HepG2 (cell line): ENCODE results near the gene ZDHHC19. TPM values are rescaled to one million over a fixed set of nuclear protein-coding genes. Genes with fewer than 3 reads are reported as not detected.

Experiments used
- ATAC-seq: fragments of 200-7000 bp; cut with Tn5 transposase; 3 replicates; pipeline ENCODE4 v1.9.1; 2020; ENCODE audit warnings: mild to moderate bottlenecking, moderate library complexity
- BruUV-seq: library from RNA; stranded (reverse); fragments of 400-500 nt; replicated peaks from 2 replicates; lab custom pipeline; 2021; lab: Mats Ljungman, UMichigan
- CTCF ChIA-PET: fragments of 300-600 bp; formaldehyde crosslinking; extraction: SDS; loops from one replicate; lab custom pipeline; 2021; ENCODE audit warnings: low total read pairs, inconsistent platforms, low intra/inter-chr PET ratio; lab: Yijun Ruan, JAX
- POLR2A ChIA-PET: fragments of 350-600 bp; sonication (Branson Sonifier 250); formaldehyde crosslinking; loops from one replicate; lab custom pipeline; 2020; ENCODE audit warnings: antibody characterized with exemption, inconsistent platforms; lab: Yijun Ruan, JAX
- DNase-seq: peaks from one replicate; pipeline ENCODE4 v3.0.0-alpha.2; 2015; ENCODE audit warnings: low spot score
- FAIRE-seq: peaks from 3 replicates; lab custom pipeline; 2011; peaks lifted over from hg19 to GRCh38; lab: Jason Lieb, UNC
- H2AFZ ChIP-seq: one replicate; pipeline ENCODE4 v1.6.1; 2011; ENCODE audit warnings: low read length, inconsistent platforms
- H3K27ac ChIP-seq: fragments of 300-600 bp; 3 replicates; pipeline ENCODE4 v1.8.0; 2011; ENCODE audit warnings: mixed run types, mild to moderate bottlenecking, mixed read lengths, low read length, inconsistent platforms; ENCODE audit not compliant: insufficient read depth; ENCODE audit errors: extremely low read length
- H3K27me3 ChIP-seq, 2 experiments: fragments of 200-600 bp in 1 of 2; 2 replicates in 1 of 2; 3 replicates in 1 of 2; pipeline versions ENCODE4 v1.6.0 to v1.8.0; 2011; ENCODE audit warnings: low read length in 2 of 2, mild to moderate bottlenecking in 2 of 2, moderate library complexity in 2 of 2, inconsistent platforms in 1 of 2; ENCODE audit not compliant: insufficient read depth in 2 of 2, control insufficient read depth in 1 of 2
- H3K36me3 ChIP-seq, 2 experiments: fragments of 200-600 bp in 1 of 2; replicated peaks in 1 of 2; 2 replicates in 1 of 2; 3 replicates in 1 of 2; pipeline versions ENCODE4 v1.5.1 to v1.8.0; 2011; ENCODE audit warnings: low read length in 2 of 2, inconsistent platforms in 1 of 2; ENCODE audit not compliant: insufficient read depth in 2 of 2, control insufficient read depth in 1 of 2
- H3K4me1 ChIP-seq: 2 replicates; pipeline ENCODE4 v1.5.1; 2012; ENCODE audit warnings: low read length, inconsistent platforms; ENCODE audit not compliant: insufficient read depth
- H3K4me2 ChIP-seq: 2 replicates; pipeline ENCODE4 v1.6.0; 2011; ENCODE audit warnings: low read depth, low read length, inconsistent platforms
- H3K4me3 ChIP-seq, 3 experiments: fragments of 200-600 bp in 1 of 3; sonication (generic), shearing (Covaris generic) in 1 of 3; replicated peaks in 1 of 3; 2 replicates each; pipeline ENCODE4 v1.5.1; 2011 to 2016; ENCODE audit warnings: low read length in 3 of 3, inconsistent platforms in 2 of 3, low read depth in 2 of 3, mild to moderate bottlenecking in 2 of 3, control low read depth in 1 of 3, mixed read lengths in 1 of 3; ENCODE audit not compliant: insufficient read depth in 1 of 3
- H3K79me2 ChIP-seq: one replicate; pipeline ENCODE4 v1.6.1; 2011; ENCODE audit warnings: low read length, inconsistent platforms; ENCODE audit not compliant: insufficient read depth
- H3K9ac ChIP-seq: 2 replicates; pipeline ENCODE4 v1.6.0; 2011; ENCODE audit warnings: mild to moderate bottlenecking, low read depth, low read length, inconsistent platforms; ENCODE audit not compliant: insufficient read depth
- H3K9me3 ChIP-seq: 2 replicates; pipeline ENCODE4 v1.5.1; 2012; ENCODE audit warnings: mild to moderate bottlenecking, low read length
- H4K20me1 ChIP-seq: 2 replicates; pipeline ENCODE4 v1.6.0; 2011; ENCODE audit warnings: inconsistent platforms, mild to moderate bottlenecking, low read length, moderate library complexity; ENCODE audit not compliant: insufficient read depth
- ATAD3A ChIP-seq: sonication (generic); formaldehyde crosslinking; IDR thresholded peaks from 2 replicates; pipeline ENCODE4 v1.4.0; 2020; ENCODE audit warnings: missing genetic modification reagents
- ATRX ChIP-seq: sonication (generic); formaldehyde crosslinking; IDR thresholded peaks from 2 replicates; pipeline ENCODE4 v1.4.0; 2020; ENCODE audit warnings: missing genetic modification reagents, borderline replicate concordance
- DMAP1 ChIP-seq: IDR thresholded peaks from 2 replicates; pipeline ENCODE4 v1.6.1; 2016
- DNMT3B ChIP-seq: conservative IDR thresholded peaks from 2 replicates; pipeline ENCODE4 v1.6.1; 2016; ENCODE audit warnings: missing biosample characterization, control low read depth
- ERF ChIP-seq: IDR thresholded peaks from 2 replicates; pipeline ENCODE4 v1.6.1; 2018; ENCODE audit warnings: missing biosample characterization, missing genetic modification reagents
- ESRRA ChIP-seq: sonication (generic); formaldehyde crosslinking; IDR thresholded peaks from 2 replicates; pipeline ENCODE4 v1.5.1; 2020; ENCODE audit warnings: mild to moderate bottlenecking, low read depth, missing genetic modification reagents
- ETV6 ChIP-seq: sonication (generic); formaldehyde crosslinking; conservative IDR thresholded peaks from 2 replicates; pipeline ENCODE4 v1.4.0; 2020; ENCODE audit warnings: missing genetic modification reagents
- FLYWCH1 ChIP-seq: sonication (generic); formaldehyde crosslinking; IDR thresholded peaks from 2 replicates; pipeline ENCODE4 v1.8.1; 2023; ENCODE audit warnings: mild to moderate bottlenecking, missing genetic modification reagents
- KAT7 ChIP-seq: IDR thresholded peaks from 2 replicates; pipeline ENCODE4 v1.6.1; 2018; ENCODE audit warnings: borderline replicate concordance, missing compliant biosample characterization
- MBD4 ChIP-seq: IDR thresholded peaks from 2 replicates; pipeline ENCODE4 v1.6.1; 2012; ENCODE audit warnings: low read length, inconsistent platforms, borderline replicate concordance
- MTF1 ChIP-seq: sonication (generic); formaldehyde crosslinking; IDR thresholded peaks from 2 replicates; pipeline ENCODE4 v1.5.0; 2020; ENCODE audit warnings: missing genetic modification reagents
- SAP130 ChIP-seq: IDR thresholded peaks from 2 replicates; pipeline ENCODE4 v1.6.1; 2016; ENCODE audit warnings: low read depth
- TGIF2 ChIP-seq: IDR thresholded peaks from 2 replicates; pipeline ENCODE4 v1.6.1; 2016; ENCODE audit warnings: control low read depth, missing compliant biosample characterization
- ZFP36L2 ChIP-seq: sonication (generic); formaldehyde crosslinking; IDR thresholded peaks from 2 replicates; pipeline ENCODE4 v1.4.0; 2020; ENCODE audit warnings: missing genetic modification reagents
- ZKSCAN1 ChIP-seq: fragments of 150-350 bp; IDR thresholded peaks from 2 replicates; pipeline ENCODE4 v1.6.1; 2014; ENCODE audit warnings: low read length
- ZKSCAN5 ChIP-seq: sonication (generic); formaldehyde crosslinking; IDR thresholded peaks from 2 replicates; pipeline ENCODE4 v1.5.1; 2020; ENCODE audit warnings: mild to moderate bottlenecking, missing genetic modification reagents
- ZMYM2 ChIP-seq: sonication (generic); formaldehyde crosslinking; IDR thresholded peaks from 2 replicates; pipeline ENCODE4 v1.8.0; 2022; ENCODE audit warnings: mild to moderate bottlenecking, missing genetic modification reagents
- ZNF121 ChIP-seq: sonication (generic); formaldehyde crosslinking; IDR thresholded peaks from 2 replicates; pipeline ENCODE4 v1.5.0; 2020; ENCODE audit warnings: mild to moderate bottlenecking, missing genetic modification reagents
- ZNF501 ChIP-seq: sonication (generic); formaldehyde crosslinking; IDR thresholded peaks from 2 replicates; pipeline ENCODE4 v1.5.1; 2020; ENCODE audit warnings: mild to moderate bottlenecking, moderate library complexity, missing genetic modification reagents
- ZNF724P ChIP-seq: sonication (generic); formaldehyde crosslinking; IDR thresholded peaks from 2 replicates; pipeline ENCODE4 v1.8.0; 2022; ENCODE audit warnings: missing genetic modification reagents, borderline replicate concordance
- WGBS: methylation state at CpG from one replicate; pipeline ENCODE4 v1.1.6; 2017; ENCODE audit warnings: low lambda C conversion rate; 5-methylcytosine and 5-hydroxymethylcytosine counted together
- in situ Hi-C: cut with HindIII; loops from 2 replicates; pipeline ENCODE4 v1.10.0; 2017; ENCODE audit warnings: low pct_unique_long_range_greater_than_20kb; ENCODE audit not compliant: extremely low pct_ligation_motif_present
- intact Hi-C: fragments of 100-400 bp; cut with micrococcal nuclease; formaldehyde crosslinking; loops from one replicate; pipeline ENCODE4 v1.10.0; 2022; ENCODE audit not compliant: unreplicated experiment
- polyA plus RNA-seq, 8 experiments: library from polyadenylated mRNA; depleted of rRNA in 3 of 8; stranded (reverse) in 7 of 8; unstranded in 1 of 8; fragments of >200 nt; fragmentation: Illumina TruSeq in 4 of 8; extraction: Trizol in 4 of 8; gene quantifications; 2 replicates each; pipeline versions ENCODE4 v1.2.1 to v1.2.3, GENCODE V29; 2011 to 2016; ENCODE audit warnings: low read depth in 4 of 8, missing spikeins in 1 of 8, mixed read lengths in 1 of 8; ENCODE audit not compliant: insufficient read depth in 1 of 8
- total RNA-seq, 5 experiments: library from RNA; depleted of rRNA; stranded (reverse); fragments of >200 nt; fragmentation: Illumina TruSeq; extraction: Trizol; gene quantifications; 2 replicates each; pipeline ENCODE4 v1.2.3, GENCODE V29; 2016; ENCODE audit warnings: low read depth in 1 of 5
- TF ChIP-seq, protein P1 (sequence below): sonication (generic); formaldehyde crosslinking; IDR thresholded peaks from 2 replicates; pipeline ENCODE4 v1.4.0; 2020; ENCODE audit warnings: mild to moderate bottlenecking, missing genetic modification reagents
- TF ChIP-seq, protein P2 (sequence below): sonication (generic); formaldehyde crosslinking; IDR thresholded peaks from 2 replicates; pipeline ENCODE4 v1.4.0; 2020; ENCODE audit warnings: missing genetic modification reagents
- TF ChIP-seq, protein P3 (sequence below): sonication (generic); formaldehyde crosslinking; IDR thresholded peaks from 2 replicates; pipeline ENCODE4 v1.5.0; 2020; ENCODE audit warnings: missing genetic modification reagents

The ZDHHC19 gene
- total and polyA plus RNA-seq, 2 of the 13 experiments (the other 11 are each of a cell fraction or from before 2014, with no cell fraction given): 0.22 to 0.53 TPM

DNA sequence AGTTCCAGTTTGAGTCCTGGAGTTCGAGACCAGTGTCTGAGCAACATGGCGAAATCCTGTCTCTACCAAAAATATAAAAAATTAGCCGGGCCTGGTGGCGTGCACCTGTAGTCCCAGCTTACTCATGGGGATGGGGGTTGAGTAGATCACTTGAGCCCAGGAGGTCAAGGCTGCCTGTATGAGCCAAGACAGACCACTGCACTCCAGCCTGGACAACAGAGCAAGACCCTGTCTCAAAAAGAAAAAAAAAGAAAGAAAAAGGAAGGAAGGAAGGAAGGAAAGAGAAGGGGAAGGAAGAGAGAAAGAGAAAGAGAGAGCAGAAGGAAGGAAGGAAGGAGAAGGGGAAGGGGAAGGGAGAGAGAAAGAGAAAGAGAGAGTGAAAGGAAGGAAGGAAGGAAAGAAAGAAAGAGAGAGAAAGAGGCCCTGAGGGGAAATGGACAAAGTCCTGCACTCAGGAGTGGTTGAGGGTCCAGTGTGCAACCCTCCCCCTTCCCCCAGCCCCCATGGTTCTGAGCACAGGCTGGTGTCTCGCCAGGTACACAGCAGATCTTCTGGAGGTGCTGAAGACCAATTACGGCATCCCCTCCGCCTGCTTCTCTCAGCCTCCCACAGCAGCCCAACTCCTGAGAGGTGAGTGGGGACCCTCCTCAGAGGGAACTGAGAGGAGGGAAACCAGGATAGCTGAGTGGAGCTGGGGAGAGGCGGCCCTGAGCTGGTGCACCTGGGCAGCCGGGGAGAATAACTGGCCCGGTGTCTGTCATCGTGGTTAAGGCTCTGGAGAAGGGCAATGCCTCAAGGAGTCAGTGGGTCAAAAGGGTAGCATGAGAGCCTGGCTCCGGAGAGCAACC is 6.3 kb upstream of the ZDHHC19 start (continued):
- 0 out of 2 replicates have a peak, but pooled peaks have one; percentile 49 for TF ChIP-seq ZNF724P (CRISPR knock-in tag)
- TF ChIP-seq, protein P1, sequence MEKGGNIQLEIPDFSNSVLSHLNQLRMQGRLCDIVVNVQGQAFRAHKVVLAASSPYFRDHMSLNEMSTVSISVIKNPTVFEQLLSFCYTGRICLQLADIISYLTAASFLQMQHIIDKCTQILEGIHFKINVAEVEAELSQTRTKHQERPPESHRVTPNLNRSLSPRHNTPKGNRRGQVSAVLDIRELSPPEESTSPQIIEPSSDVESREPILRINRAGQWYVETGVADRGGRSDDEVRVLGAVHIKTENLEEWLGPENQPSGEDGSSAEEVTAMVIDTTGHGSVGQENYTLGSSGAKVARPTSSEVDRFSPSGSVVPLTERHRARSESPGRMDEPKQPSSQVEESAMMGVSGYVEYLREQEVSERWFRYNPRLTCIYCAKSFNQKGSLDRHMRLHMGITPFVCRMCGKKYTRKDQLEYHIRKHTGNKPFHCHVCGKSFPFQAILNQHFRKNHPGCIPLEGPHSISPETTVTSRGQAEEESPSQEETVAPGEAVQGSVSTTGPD: no peak
- TF ChIP-seq ZFP36L2 (CRISPR knock-in tag): no peak
- TF ChIP-seq ZNF501 (CRISPR knock-in tag): no peak; the same call in 1 of the 2 replicates
- peak; percentile 79 for TF ChIP-seq ZNF121 (CRISPR knock-in tag)

DNA sequence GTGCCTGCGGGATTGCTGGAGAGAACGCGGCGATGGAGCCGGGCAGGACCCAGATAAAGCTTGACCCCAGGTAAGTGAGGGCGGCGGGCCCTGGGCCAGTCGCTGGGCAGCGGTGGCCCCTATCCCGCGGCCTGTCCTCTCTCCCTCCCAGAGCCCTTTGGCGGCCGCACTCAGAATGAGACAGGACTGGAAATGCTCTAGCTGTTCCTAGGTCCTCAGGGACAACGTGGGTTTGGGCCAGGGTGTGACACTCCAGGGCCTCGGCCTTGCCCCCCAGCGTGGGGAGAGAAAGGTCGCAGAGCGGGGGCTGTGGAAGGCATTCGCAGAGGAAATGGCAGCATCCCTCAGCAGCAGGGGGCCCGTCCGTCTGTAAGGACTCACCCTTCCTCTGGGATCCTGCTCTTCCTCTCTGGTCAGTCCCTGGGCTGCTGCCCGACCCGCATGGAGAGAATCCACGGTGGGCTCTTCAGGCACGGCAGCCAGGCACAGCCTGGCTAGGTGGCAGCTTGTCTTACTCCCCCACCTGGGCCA is 5.5 kb upstream of the ZDHHC19 start:
- in situ Hi-C loops: no loop called here
- H3K4me1 ChIP-seq: peaks cover 82% of the 10 kb centered on the region
- ChIA-PET POLR2A (interaction anchor here (2.8 kb wide), 1 partner anchor 11 kb away, joined by 13 read pairs; no protein-coding TSS in a partner anchor), CTCF (no interaction called here)
- H3K4me2 ChIP-seq: peak overlapping the region; percentile 79
- H3K9ac ChIP-seq: peak overlapping the region; percentile 47
- peak; percentile 58 for ATAC-seq
- no peaks in the 10 kb centered on the region; a peak in 1 of 5 replicates for H3K27me3 ChIP-seq
- FAIRE-seq: no peak
- no peak for DNase-seq
- no peak overlapping the region for H2AFZ ChIP-seq
- H3K79me2 ChIP-seq: no peaks in the 10 kb centered on the region
- H3K36me3 ChIP-seq: no peaks in the 10 kb centered on the region
- peak overlapping the region; percentile 55 to 79 (median 63) for H3K4me3 ChIP-seq
- WGBS: 5% methylated on average over 10 of the region's 25 CpGs
- H3K27ac ChIP-seq: peak overlapping the region; percentile 44
- intact Hi-C loops: no loop called here
- no peaks in the 10 kb centered on the region for H3K9me3 ChIP-seq
- no peaks in the 10 kb centered on the region for H4K20me1 ChIP-seq
- BruUV-seq: no TSS peak
- no peak for TF ChIP-seq ETV6 (CRISPR knock-in tag)
- TF ChIP-seq FLYWCH1 (CRISPR knock-in tag): no peak
- no peak for TF ChIP-seq MBD4
- no peak for TF ChIP-seq DNMT3B (CRISPR knock-in tag)
- no peak for TF ChIP-seq ATRX (CRISPR knock-in tag)
- no peak for TF ChIP-seq KAT7 (CRISPR knock-in tag)
- TF ChIP-seq MTF1 (CRISPR knock-in tag): no peak
- TF ChIP-seq, protein P2, sequence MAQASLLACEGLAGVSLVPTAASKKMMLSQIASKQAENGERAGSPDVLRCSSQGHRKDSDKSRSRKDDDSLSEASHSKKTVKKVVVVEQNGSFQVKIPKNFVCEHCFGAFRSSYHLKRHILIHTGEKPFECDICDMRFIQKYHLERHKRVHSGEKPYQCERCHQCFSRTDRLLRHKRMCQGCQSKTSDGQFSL: no peak
- no peak for TF ChIP-seq ATAD3A
- TF ChIP-seq ZKSCAN1: no peak
- TF ChIP-seq TGIF2: no peak
- peak; percentile 4; the same call in 1 of the 2 replicates for TF ChIP-seq SAP130 (CRISPR knock-in tag)
- TF ChIP-seq ESRRA (CRISPR knock-in tag): 0 out of 2 replicates have a peak, but pooled peaks have one; percentile 1
- 0 out of 2 replicates have a peak, but pooled peaks have one; percentile 27 for TF ChIP-seq ZKSCAN5
- TF ChIP-seq ZMYM2: no peak
- TF ChIP-seq, protein P3, sequence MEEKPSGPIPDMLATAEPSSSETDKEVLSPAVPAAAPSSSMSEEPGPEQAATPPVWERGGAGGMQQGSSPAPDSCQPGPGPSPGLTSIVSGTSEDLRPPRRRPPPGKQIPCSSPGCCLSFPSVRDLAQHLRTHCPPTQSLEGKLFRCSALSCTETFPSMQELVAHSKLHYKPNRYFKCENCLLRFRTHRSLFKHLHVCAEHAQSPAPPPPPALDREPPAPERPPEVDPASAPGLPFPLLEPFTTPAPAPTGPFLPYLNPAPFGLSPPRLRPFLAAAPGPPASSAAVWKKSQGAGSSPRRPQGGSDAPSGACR (CRISPR knock-in tag): no peak
- TF ChIP-seq DMAP1 (CRISPR knock-in tag): 0 out of 2 replicates have a peak, but pooled peaks have one; percentile 25
- TF ChIP-seq ERF: no peak
